Suprapubic skin (tissue), 4 donors: ENCODE results near the gene GOLGA8S.

Experiments
- CTCF ChIP-seq, 2 donors: fragments of 200-600 bp in 1 of 2; fragments of 450-650 bp in 1 of 2; sonication (generic) in 1 of 2; IDR thresholded peaks; one replicate each; pipeline ENCODE4 v1.5.1; 2016 to 2019; ENCODE audit warnings: antibody characterized with exemption in 2 of 2, mild to moderate bottlenecking in 1 of 2, moderate library complexity in 1 of 2
- EP300 ChIP-seq: sonication (generic); formaldehyde crosslinking; IDR thresholded peaks from one replicate; pipeline ENCODE4 v1.6.1; 2017; ENCODE audit warnings: antibody characterized with exemption
- POLR2AphosphoS5 ChIP-seq, 3 donors: sonication (generic); formaldehyde crosslinking; IDR thresholded peaks; one replicate each; pipeline ENCODE4 v1.6.1; 2017; ENCODE audit warnings: antibody characterized with exemption in 3 of 3

GRCh38 chr15:23370578-23370977 lies 16.0 kb downstream of the GOLGA8S start:
- TF ChIP-seq CTCF (IDR thresholded peaks at IDR 0.05), result no peak
- no peak for TF ChIP-seq EP300
- TF ChIP-seq POLR2AphosphoS5 (IDR thresholded peaks at IDR 0.05), result no peak
